Measurements from ENCODE around the gene HIRIP3.

HIRIP3 gene

DNA sequence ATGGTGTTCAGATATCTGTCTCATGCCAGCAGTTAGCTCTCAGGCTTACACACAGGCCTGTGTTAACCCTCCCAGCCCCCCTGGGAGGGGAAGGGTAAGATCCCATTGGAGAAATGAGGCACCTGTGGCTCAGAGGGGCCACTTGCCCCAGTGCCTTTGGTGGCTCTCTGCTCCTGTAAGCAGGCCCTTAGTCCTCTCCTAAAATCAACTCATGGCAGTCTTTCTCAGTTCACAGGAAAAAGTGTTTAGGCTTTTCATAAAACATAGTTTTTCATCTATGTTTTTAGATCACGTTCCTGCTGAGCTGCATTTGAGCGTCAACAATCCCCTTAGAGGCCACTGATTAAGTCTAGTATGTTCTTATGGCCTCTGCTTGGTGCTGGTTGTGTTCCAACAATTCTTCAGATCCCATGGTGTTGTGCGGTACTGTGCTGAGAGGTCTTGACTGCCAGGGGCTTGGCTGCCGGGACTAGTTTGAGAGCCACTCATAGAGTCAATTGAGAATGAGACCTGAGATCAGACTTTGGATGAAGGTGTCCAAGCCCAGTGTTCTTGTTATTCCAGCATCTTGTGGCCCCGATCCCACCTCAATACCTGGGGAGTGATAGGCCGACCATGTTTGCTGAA, 11.2 kb downstream of the HIRIP3 start:
- DNase-seq (ENCODE audit: low read depth) = no peak
- TF ChIP-seq, protein P1, sequence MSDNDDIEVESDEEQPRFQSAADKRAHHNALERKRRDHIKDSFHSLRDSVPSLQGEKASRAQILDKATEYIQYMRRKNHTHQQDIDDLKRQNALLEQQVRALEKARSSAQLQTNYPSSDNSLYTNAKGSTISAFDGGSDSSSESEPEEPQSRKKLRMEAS (IDR thresholded peaks at IDR 0.05; ENCODE audit: low read depth, low read length) = no peak
- TF ChIP-seq MYC (IDR thresholded peaks at IDR 0.05; ENCODE audit: low read depth, low read length) (no peak), POLR2A (IDR thresholded peaks at IDR 0.05; ENCODE audit: extremely low read depth, insufficient read length) (no peak)
- TF ChIP-seq, protein P2, sequence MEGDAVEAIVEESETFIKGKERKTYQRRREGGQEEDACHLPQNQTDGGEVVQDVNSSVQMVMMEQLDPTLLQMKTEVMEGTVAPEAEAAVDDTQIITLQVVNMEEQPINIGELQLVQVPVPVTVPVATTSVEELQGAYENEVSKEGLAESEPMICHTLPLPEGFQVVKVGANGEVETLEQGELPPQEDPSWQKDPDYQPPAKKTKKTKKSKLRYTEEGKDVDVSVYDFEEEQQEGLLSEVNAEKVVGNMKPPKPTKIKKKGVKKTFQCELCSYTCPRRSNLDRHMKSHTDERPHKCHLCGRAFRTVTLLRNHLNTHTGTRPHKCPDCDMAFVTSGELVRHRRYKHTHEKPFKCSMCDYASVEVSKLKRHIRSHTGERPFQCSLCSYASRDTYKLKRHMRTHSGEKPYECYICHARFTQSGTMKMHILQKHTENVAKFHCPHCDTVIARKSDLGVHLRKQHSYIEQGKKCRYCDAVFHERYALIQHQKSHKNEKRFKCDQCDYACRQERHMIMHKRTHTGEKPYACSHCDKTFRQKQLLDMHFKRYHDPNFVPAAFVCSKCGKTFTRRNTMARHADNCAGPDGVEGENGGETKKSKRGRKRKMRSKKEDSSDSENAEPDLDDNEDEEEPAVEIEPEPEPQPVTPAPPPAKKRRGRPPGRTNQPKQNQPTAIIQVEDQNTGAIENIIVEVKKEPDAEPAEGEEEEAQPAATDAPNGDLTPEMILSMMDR (IDR thresholded peaks at IDR 0.05; ENCODE audit: low read depth, low read length) = no peak
- H3K4me3 ChIP-seq (ENCODE audit: low read depth, low read length) = no peak overlapping the region

DNA sequence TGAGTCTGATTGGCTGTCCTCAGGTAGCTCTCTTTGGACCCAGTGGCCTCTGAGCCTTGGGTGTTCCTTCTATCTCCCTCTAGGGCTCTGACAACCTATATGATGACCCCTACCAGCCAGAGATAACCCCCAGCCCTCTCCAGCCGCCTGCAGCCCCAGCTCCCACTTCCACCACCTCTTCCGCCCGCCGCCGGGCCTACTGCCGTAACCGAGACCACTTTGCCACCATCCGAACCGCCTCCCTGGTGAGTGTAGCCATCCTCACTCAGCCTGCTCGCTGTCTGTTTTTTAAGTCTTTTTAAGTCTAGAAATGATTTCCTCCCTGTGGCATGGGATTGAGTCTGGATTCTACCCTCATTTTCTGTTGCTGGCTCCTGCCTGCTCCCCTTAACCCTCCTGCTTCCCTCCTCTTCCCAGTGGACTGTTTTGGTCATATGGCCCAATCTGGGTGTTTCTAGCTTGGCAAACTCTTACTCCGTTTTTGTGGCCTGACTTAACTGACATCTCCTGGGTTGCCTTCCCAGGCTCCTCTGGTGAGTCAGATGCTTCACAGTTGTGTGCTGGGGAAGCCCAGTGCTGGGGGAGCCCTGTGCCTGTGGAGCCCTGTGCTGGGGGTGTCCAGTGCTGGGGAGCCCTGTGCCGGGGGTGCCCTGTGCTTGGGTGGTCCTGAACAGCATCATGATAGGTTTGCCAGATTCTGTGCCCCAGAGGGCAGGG, 11.8 kb downstream of the HIRIP3 start:
- no peak for DNase-seq (ENCODE audit: low read depth)
- no peak overlapping the region for H3K4me3 ChIP-seq (ENCODE audit: low read depth, low read length)
- no peak for TF ChIP-seq MYC (IDR thresholded peaks at IDR 0.05; ENCODE audit: low read depth, low read length)
- no peak for TF ChIP-seq POLR2A (IDR thresholded peaks at IDR 0.05; ENCODE audit: extremely low read depth, insufficient read length)
- TF ChIP-seq, protein P2 (IDR thresholded peaks at IDR 0.05; ENCODE audit: low read depth, low read length) = no peak
- TF ChIP-seq, protein P1 (IDR thresholded peaks at IDR 0.05; ENCODE audit: low read depth, low read length) = no peak

DNA sequence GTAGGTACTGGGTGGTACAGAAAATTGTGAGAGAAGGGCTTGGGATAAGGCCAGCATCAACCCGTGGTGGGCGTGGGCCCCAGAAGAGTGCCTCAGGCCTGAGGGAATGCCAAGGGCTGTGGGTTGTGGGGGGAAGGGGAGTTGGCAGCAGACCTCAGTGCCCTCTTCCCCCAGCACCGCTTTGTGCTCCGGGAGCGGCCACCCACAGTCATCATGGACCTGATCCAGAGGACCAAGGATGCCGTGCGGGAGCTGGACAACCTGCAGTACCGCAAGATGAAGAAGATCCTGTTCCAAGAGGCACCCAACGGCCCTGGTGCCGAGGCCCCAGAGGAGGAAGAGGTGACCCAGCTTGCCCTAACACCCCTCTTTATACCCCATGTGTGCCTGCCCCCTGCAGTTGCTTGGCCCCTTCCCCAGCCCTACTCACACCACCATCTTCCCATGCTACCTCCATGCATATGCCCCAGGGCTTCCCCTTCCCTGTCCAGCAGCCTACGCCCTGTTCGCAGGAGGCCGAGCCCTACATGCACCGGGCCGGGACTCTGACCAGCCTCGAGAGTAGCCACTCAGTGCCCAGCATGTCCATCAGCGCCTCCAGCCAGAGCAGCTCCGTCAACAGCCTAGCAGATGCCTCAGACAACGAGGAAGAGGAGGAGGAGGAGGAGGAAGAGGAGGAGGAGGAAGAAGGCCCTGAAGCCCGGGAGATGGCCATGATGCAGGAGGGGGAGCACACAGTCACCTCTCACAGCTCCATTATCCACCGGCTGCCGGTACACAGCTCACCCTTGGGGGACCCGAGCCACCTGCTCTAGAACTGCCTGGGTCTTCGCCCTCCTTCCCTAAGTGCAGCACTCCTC, 12.6 kb downstream of the HIRIP3 start:
- no peak for DNase-seq (ENCODE audit: low read depth)
- no peak overlapping the region for H3K4me3 ChIP-seq (ENCODE audit: low read depth, low read length)
- TF ChIP-seq, protein P2 (IDR thresholded peaks at IDR 0.05; ENCODE audit: low read depth, low read length) = no peak
- TF ChIP-seq, protein P1 (IDR thresholded peaks at IDR 0.05; ENCODE audit: low read depth, low read length) = no peak
- TF ChIP-seq POLR2A (IDR thresholded peaks at IDR 0.05; ENCODE audit: extremely low read depth, insufficient read length) = no peak
- TF ChIP-seq MYC (IDR thresholded peaks at IDR 0.05; ENCODE audit: low read depth, low read length) = no peak

DNA sequence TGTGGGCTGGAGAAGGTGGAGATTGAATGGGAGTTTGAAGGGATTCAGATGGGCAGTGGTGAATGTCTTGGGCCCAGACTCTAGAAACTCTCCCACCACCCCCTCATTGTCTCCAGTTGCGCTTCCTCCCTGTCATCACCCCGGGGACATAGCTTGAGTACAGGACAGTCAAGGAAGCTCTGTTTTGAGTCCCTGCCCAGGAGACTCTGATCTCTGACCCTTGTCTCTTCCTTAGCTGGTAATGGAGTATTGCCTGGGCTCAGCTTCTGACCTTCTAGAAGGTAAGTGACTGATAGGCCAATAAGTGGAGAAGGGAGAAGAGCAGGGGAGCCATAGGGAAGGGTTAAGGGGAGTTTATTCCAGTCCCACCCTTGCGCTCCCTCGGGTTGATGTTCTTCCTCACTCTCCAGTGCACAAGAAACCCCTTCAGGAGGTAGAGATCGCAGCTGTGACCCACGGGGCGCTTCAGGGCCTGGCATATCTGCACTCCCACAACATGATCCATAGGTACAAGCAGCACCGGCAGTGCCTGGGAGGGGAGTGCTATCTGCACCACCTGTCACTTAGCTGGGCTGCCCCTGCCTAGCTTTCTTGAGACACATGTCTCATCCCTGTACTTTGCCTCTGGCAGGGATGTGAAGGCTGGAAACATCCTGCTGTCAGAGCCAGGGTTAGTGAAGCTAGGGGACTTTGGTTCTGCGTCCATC, 16.7 kb downstream of the HIRIP3 start:
- TF ChIP-seq, protein P2 (IDR thresholded peaks at IDR 0.05; ENCODE audit: low read depth, low read length) = no peak
- TF ChIP-seq, protein P1 (IDR thresholded peaks at IDR 0.05; ENCODE audit: low read depth, low read length) = no peak
- TF ChIP-seq MYC (IDR thresholded peaks at IDR 0.05; ENCODE audit: low read depth, low read length) = no peak
- no peak for TF ChIP-seq POLR2A (IDR thresholded peaks at IDR 0.05; ENCODE audit: extremely low read depth, insufficient read length)
- no peak for DNase-seq (ENCODE audit: low read depth)
- no peak overlapping the region for H3K4me3 ChIP-seq (ENCODE audit: low read depth, low read length)

DNA sequence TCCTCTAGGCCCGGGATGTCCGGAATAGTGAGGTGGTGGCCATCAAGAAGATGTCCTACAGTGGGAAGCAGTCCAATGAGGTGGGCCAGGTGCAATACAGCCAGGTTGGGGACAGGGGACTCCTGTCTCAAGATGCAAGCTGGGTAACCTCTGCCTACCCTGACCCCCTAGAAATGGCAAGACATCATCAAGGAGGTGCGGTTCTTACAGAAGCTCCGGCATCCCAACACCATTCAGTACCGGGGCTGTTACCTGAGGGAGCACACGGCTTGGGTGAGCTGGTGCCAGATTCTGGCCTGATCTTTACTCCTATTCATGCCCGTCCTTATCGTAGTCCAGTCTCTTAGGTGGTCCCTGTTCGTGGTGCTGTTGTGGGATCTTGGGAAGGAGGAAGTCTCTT, 17.3 kb downstream of the HIRIP3 start:
- TF ChIP-seq POLR2A (IDR thresholded peaks at IDR 0.05; ENCODE audit: extremely low read depth, insufficient read length) = no peak
- TF ChIP-seq MYC (IDR thresholded peaks at IDR 0.05; ENCODE audit: low read depth, low read length) = no peak
- TF ChIP-seq, protein P1 (IDR thresholded peaks at IDR 0.05; ENCODE audit: low read depth, low read length) = no peak
- TF ChIP-seq, protein P2 (IDR thresholded peaks at IDR 0.05; ENCODE audit: low read depth, low read length) = no peak
- no peak overlapping the region for H3K4me3 ChIP-seq (ENCODE audit: low read depth, low read length)
- DNase-seq (ENCODE audit: low read depth) = no peak
